ENCODE results near the gene S100A11. TPM values are rescaled to one million over a fixed set of nuclear protein-coding genes. Genes with fewer than 3 reads are reported as not detected.

The S100A11 gene
- total RNA-seq, 2 donors from 2014 or later = 59.0 to 172 TPM

DNA sequence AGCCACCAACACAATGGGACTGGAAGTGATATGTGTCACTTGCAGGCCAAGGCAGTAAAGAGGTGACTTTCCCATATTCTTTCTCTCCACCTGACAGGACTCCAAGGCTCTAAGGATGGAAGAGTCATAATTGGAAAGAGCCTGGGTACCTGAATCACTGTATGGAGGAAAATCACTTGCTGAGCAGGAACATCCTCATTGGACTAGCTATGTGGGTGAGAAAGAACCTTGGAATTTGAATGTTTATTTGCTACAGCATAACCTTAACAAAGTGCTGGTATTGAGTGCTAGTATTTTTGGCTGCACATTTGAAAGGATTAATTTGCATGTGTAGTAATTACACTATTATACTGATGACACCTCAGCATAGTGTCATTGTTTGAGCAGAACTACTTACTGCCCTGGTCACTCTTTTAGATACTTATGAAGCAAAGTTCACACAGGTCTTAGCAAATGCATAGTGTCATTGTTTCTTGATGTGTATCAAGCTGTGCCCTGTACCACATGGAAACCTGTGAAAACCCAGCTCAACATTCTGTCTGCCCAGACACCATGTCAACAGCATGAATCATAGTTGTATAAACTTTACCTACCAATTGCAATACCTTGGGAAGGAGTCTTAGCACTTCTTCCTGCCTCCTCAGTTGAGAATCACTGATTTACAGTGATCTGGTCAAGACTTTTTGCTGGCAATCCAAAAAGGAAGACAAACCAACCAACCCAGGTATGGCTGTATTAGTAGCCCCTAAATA, 38.0 kb downstream of the S100A11 start:
- H3K27ac ChIP-seq = no peak overlapping the region
- H3K27me3 ChIP-seq = no peaks in the 10 kb centered on the region
- no peak overlapping the region for H3K4me3 ChIP-seq
- no peaks in the 10 kb centered on the region for H3K9me3 ChIP-seq
- H3K4me1 ChIP-seq = peaks cover 0 to 20% of the 10 kb centered on the region in 2 donors
- no peaks in the 10 kb centered on the region for H3K36me3 ChIP-seq
- DNase-seq (ENCODE audit: low spot score) = no peak
- TF ChIP-seq, protein P1, sequence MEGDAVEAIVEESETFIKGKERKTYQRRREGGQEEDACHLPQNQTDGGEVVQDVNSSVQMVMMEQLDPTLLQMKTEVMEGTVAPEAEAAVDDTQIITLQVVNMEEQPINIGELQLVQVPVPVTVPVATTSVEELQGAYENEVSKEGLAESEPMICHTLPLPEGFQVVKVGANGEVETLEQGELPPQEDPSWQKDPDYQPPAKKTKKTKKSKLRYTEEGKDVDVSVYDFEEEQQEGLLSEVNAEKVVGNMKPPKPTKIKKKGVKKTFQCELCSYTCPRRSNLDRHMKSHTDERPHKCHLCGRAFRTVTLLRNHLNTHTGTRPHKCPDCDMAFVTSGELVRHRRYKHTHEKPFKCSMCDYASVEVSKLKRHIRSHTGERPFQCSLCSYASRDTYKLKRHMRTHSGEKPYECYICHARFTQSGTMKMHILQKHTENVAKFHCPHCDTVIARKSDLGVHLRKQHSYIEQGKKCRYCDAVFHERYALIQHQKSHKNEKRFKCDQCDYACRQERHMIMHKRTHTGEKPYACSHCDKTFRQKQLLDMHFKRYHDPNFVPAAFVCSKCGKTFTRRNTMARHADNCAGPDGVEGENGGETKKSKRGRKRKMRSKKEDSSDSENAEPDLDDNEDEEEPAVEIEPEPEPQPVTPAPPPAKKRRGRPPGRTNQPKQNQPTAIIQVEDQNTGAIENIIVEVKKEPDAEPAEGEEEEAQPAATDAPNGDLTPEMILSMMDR (IDR thresholded peaks at IDR 0.05) = no peak

DNA sequence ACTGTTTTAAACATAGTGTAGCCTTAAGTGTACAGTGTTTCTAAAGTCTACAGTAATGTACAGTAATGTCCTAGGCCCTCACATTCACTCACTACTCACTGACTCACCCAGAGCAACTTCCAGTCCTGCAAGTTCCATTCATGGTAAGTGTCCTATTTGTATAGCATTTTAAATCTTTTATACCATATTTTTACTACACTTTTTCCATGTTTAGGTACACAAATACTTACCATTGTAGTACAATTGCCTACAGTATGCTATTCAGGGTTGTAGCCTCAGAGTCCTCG, 39.6 kb downstream of the S100A11 start:
- H3K27me3 ChIP-seq = no peaks in the 10 kb centered on the region
- no peaks in the 10 kb centered on the region for H3K9me3 ChIP-seq
- peaks cover 0 to 19% of the 10 kb centered on the region in 2 donors for H3K4me1 ChIP-seq
- H3K4me3 ChIP-seq = no peak overlapping the region
- TF ChIP-seq, protein P1 (IDR thresholded peaks at IDR 0.05) = no peak
- no peaks in the 10 kb centered on the region for H3K36me3 ChIP-seq
- no peak for DNase-seq (ENCODE audit: low spot score)
- no peak overlapping the region for H3K27ac ChIP-seq

DNA sequence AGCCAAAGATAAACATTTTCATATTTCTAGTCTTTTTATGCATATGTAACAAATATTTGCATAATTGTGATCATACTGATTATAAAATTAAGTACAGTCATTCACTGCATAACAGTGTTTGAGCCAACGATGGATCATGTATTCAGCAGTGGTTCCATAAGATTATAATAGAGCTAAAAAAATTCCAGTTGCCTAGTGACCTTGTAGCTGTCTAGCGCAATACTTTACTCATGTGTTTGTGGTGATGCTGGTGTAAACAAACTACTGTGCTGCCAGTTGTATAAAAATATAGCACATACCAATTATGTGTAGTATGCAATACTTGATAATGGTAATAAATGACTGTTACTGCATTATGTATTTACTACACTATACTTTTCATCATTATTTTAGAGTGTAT, 41.0 kb downstream of the S100A11 start:
- no peaks in the 10 kb centered on the region for H3K36me3 ChIP-seq
- H3K4me3 ChIP-seq = no peak overlapping the region
- no peak overlapping the region for H3K27ac ChIP-seq
- DNase-seq (ENCODE audit: low spot score) = no peak
- no peaks in the 10 kb centered on the region for H3K9me3 ChIP-seq
- TF ChIP-seq, protein P1 (IDR thresholded peaks at IDR 0.05) = no peak
- no peaks in the 10 kb centered on the region for H3K27me3 ChIP-seq
- peaks cover 0 to 34% of the 10 kb centered on the region in 2 donors for H3K4me1 ChIP-seq

DNA sequence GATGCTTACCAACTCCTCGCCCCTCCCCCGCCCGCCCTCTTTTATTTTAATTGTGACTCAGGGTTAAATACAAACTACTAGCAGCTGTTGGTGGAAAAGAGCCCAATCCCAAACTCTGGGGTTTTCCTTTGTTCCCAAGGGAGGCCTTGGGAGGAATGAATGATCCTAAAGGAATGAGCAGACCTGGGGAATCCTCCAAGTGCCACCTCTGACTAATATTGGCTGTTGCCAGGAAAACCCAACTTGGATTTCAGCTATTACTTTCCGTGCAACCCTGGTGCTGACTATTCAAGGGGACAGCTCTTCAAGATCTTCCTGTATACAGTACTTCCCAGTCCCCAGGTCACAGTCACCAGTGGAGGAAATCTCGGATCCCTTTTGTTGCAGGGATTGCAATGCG, 41.8 kb downstream of the S100A11 start:
- TF ChIP-seq, protein P1 (IDR thresholded peaks at IDR 0.05) = no peak
- Histone ChIP-seq H3K36me3 (no peaks in the 10 kb centered on the region), H3K4me3 (no peak overlapping the region), H3K27ac (peak overlapping the region in 1 of 2 donors; percentile 96), H3K9me3 (no peaks in the 10 kb centered on the region), H3K27me3 (no peaks in the 10 kb centered on the region), H3K4me1 (peaks cover 0 to 42% of the 10 kb centered on the region in 2 donors)
- DNase-seq (ENCODE audit: low spot score) = peak; percentile 77

DNA sequence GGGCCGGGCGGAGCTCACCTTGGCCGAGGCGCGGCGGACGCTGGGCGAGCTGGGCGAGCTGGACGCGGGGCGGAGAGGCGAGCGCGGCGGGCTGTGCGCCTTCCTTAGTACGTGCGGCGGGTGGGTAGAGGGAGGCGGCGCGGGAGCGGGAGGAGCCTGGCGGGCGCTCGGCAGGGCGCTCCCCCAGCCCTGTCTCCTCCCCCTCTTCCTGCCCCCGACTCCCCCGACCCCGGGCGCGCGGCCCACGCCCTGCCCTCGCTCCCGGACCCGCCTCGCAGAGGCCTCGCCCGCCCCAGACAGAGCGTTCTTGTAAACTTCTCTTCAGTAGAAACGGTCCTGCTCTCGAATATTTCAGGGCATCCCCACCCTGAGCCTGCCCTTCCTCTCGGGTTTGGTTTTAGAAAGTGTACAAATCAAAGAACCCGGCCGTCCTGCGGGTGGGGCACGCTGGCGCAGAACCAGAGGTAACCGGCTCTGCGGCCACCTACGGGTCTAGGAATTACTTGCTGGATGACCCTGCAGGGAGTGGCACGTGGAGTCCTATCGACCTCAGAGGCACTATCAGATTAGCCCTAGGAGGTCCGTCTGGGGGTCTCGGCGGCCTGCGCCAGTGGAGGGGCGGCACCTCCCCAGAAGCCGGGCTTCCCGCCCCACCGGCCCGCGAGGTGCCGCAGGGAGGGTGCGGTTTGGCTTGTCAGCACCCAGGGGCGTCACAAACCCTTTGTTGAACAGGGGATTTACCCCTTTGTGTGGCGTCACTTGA, 42.9 kb downstream of the S100A11 start, which contains the start of gene S100A10:
Gene S100A10 (minus strand): TSS at position 126 of the 763 bp plus-strand sequence. CDS start 7,629 bp downstream, outside the sequence.
- peak; percentile 88 for DNase-seq (ENCODE audit: low spot score)
- peak within 1 kb of the TSS; percentile 88 to 94 for H3K4me3 ChIP-seq
- H3K4me1 ChIP-seq = peaks cover 1 to 52% of the 10 kb centered on the region in 2 donors
- no peaks in the 10 kb centered on the region for H3K36me3 ChIP-seq
- H3K27ac ChIP-seq = peak within 1 kb of the TSS; percentile 94 to 96
- TF ChIP-seq, protein P1 (IDR thresholded peaks at IDR 0.05) = peak in 1 of 2 donors; percentile 12
- no peaks in the 10 kb centered on the region for H3K9me3 ChIP-seq
- H3K27me3 ChIP-seq = no peaks in the 10 kb centered on the region

Measured in right atrium auricular region (tissue), 2 donors.